Posterior vena cava (tissue), 2 donors: ENCODE data around the gene CTDSP2. TPM values are rescaled to one million over a fixed set of nuclear protein-coding genes. Genes with fewer than 3 reads are reported as not detected.

Source experiments
- DNase-seq: peaks from one replicate; pipeline ENCODE4 v3.0.0-alpha.2; 2020; ENCODE audit warnings: low spot score
- intact Hi-C, 2 donors: fragments of 100-400 bp; cut with DNase I; formaldehyde crosslinking; loops; one replicate each; pipeline versions ENCODE4 v1.14.1 to v1.14.2; 2022 to 2023
- total RNA-seq, 2 donors: library from RNA; stranded (reverse); fragmentation: NEBNext Ultra II Directional; extraction: Animal tissue kit (Norgen Biotek cat#: 25700); gene quantifications; one replicate each; pipeline ENCODE4 v1.2.1, GENCODE V29; 2021
- donor health status: DM: yes; HTN: yes; CAD: no.
- donor health status: DM: yes; HTN: yes; CAD: no.

The CTDSP2 gene
- total RNA-seq, 2 donors from 2014 or later, result 135 to 138 TPM

DNA sequence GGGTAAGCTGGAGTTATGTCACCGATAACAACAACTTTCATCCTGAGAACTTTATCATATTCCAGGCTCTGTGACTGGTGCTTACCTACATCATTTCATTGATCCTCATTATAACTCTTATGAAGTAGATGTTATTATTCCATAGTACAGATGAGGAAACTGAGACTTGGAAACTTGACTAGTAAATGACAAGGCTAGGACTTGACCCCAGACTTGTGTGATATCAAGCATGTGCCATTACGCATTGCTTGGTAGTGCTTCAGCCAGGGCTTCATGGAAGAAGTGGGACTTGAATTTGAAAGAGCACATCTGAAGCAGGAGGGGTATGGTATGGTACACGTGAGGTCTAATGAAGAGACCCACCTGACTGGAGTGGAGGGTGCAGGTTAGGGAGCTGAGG is 39.9 kb downstream of the CTDSP2 start:
- intact Hi-C loops, result no loop called here
- DNase-seq, result no peak

DNA sequence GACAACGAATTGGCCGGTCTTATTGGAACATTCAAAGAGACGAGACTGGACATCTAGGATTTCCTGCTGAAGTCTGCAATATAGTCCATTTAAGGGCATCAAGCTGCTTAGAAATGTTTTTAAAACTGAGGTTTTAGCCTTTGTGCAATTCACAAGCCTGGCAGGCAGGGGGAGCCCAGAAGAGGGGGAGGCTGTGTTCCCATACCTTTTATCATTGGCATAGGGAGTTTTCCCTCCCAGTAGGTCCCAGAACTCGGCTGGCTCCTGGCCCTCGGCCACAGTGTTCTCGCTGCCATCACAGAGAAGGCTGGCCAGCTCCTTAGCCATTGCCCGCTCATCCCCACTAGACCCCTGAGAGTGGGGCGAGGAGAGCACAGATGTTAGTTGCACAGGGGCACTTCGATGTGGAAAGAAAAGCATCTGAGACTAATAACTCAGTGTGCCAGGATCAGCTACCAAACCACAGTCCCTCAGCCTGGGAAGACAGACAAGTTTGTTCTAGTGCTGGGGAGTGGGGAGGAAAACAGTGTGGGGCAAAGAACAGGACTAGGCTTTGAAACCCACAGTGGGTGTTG is 43.1 kb downstream of the CTDSP2 start:
- intact Hi-C loops, result no loop called here
- DNase-seq, result no peak

DNA sequence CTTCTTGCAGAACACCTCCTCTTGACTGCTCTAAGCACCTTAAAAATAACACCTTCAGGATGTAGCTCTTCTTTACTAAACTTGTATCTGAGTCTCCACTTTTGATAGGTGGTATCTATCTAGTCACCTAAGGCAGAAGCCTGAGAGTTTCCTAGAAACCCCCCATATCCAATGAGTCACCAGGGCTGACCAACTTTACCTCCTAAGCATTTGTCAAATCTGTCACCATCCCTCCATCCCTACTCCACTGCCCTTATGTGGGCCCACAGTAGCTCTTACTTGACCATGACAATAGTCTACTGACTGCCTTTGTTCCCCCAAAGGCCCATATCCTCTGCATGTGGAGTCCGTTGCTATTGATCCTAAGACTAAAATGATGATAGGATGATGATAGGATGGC is 43.9 kb downstream of the CTDSP2 start:
- intact Hi-C loops, result no loop called here
- no peak for DNase-seq

DNA sequence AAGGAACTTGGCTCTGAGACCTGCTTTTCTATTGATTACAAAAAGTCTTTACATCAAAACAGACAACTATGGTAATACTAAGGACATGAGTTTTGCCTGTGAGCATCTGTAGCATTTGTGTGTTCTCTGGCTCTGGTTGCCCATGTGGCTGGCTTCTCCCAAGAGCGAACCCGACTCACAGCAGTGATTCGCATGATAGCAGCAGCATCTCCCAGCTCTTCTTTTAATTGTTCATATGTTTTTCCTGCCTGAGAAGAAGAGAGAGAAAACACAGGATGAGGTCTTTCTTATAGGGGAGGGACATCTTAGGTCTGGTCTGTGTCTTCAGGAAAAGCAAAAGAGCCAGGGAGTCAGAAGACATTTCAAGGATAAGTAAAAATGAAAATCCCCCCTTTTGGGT is 45.6 kb downstream of the CTDSP2 start:
- intact Hi-C loops, result no loop called here
- DNase-seq, result no peak

DNA sequence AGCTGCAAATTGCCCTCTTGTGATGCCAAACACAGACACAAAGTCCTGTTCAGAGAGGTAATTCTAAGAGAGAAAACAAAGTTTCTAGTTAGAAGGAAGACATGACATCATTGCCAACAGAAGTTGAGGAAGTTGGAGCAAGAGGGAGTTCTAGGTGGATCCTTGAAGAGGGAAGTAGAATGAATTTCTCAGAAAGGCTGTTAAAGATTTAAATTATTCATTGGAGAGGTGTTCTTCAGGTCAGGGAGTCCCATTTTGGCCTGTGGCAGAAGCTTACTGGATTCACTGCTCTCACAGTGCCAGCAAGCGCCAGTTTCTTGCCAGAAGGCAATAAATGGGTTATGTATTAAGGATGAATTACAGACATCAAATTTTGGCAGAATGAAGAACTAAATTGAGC is 48.6 kb downstream of the CTDSP2 start:
- no peak for DNase-seq
- intact Hi-C loops, result no loop called here

DNA sequence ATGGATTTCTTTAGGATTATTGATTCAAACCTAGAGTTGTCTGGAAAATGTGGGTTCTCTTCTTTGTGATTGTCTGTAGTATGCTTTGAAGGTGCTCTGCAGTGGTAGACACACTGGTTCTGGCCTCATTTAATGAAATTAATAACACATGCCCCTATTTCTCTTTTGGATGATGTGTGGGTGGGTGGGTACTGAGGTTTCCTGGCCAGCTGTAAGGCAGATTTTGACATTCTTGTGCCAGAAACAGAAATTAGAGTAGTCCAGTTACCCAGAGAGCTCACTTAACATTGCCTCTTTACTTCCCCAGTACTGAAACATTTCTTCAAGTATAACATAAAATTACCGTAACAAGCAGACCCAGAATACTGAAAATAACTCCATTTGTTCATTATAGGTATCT is 49.5 kb downstream of the CTDSP2 start:
- intact Hi-C loops, result no loop called here
- no peak for DNase-seq

DNA sequence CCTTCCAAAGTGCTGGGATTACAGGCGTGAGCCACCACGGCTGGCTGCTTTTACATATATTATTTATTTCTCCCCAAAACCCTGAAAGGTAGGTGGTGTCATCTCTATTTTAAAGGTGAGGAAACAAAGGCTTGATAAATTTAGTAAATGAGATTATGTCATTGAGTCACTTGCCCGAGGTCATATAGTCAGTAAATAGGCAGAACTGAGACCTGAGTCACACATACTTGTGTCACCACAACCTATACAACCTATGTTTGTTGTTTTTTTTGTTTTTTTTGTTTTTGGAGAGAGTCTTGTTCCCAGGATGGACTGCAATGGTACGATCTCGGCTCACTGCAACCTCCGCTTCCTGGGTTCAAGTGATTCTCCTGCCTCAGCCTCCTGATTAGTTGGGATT is 51.2 kb downstream of the CTDSP2 start:
- intact Hi-C loops, result no loop called here
- no peak for DNase-seq

DNA sequence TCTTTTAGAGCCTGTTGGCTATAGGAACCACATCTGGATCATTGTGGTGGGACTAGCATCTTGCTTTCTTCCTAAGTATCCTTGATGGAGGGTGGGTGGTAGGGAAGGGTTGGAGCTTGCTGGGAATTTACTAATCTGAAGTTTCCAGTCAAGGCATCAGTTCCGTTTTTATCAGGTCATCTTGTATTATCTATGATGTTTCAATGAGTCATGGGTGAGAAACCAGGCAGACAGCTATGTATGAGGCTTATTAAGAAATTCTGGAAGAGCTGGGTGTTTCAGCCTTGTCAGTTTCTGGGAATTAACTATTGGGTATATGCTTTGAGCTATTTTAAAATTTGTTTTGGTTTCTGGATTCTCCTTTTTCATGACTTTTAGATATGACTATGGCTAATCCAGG is 52.6 kb downstream of the CTDSP2 start:
- no peak for DNase-seq
- intact Hi-C loops, result no loop called here

DNA sequence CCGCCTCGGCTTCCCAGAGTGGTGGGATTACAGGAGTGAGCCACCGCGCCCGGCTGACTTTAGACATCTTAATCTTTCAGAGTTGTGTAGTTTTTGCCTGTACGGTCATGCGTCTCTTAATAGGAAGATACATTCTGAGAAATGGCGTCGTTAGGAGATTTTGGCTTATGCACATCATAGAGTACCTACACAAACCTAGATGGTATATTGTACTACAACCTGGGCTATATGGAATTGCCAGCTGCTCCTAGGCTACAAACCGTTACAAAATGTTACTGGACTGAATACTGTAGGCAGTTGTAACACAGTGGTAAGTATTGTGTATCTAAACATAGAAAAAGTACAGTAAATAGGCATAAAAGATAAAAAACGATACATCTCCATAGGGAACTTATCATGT is 62.7 kb downstream of the CTDSP2 start:
- intact Hi-C loops, result no loop called here
- no peak for DNase-seq

DNA sequence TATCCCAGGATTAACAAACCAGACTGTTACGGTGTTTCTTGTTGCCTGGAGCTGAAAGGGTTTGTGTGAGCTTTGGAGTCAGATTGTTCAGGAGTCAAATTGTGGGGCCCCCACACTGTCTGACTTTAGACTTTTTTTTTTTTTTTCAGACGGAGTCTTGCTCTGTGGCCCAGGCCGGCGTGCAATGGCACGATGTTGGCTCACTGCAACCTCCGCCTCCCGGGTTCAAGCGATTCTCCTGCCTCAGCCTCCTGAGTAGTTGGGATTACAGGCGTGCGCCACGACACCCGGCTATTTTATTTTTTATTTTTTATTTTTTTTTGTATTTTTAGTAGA is 63.1 kb downstream of the CTDSP2 start:
- no peak for DNase-seq
- intact Hi-C loops, result no loop called here

DNA sequence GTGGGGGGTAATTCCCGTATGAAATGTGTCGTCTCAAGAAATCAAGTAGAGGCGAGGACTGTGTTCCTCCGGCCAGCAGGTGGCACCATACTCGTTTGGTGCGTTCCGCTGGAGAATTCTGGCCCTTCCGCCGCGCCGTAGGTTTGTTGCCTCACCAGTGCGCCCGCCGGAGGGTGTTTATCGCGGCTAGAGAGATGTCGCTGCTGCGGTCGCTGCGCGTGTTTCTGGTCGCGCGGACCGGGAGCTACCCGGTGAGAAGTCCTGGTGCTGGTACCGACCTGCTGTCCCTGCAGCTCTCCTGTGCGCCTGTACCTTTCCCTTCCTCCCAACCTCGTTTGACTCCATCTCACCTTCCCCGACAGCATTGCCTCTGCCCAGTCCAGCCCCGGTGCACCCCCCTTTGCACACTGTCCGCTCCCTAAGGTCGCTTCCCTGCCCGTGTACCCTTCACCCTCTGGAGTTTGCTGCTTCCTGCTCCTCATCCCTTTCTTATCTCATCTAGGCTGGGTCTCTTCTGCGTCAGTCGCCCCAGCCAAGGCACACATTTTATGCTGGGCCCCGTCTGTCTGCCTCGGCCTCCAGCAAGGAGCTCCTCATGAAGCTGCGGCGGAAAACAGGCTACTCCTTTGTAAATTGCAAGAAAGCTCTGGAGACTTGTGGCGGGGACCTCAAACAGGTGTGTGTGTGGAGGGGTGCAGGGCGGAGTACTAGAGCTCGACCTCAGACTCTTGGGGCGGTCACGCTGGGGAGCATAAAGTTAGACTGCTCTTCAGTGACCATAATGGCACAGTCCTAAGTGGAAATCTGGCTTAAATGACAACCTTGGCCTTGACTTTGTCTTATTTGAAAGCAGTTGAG is 63.7 kb downstream of the CTDSP2 start, which contains the start of gene TSFM:
Gene TSFM (plus strand): TSS at position 180 of the 858 bp plus-strand sequence. CDS start 15 bp downstream, at position 195.
- intact Hi-C loops, result no loop called here
- peak; percentile 99 for DNase-seq

DNA sequence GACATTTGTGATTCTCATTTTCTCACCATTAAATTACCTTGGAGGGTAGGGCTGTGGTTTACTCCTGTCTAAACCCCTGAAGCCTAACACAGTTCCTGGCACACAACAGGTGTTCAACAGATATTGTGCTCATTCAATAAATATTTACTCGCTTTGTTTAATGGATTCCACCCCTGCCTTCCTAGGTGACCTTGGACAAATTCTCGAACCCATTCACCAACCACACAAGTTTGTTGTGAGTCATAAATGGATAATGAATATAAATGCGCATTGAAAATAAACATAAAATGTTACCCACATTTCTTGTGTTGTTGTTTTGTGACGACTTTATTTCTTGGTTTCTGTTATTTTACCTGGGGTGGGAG is 64.3 kb downstream of the CTDSP2 start:
- intact Hi-C loops, result no loop called here
- DNase-seq, result no peak

DNA sequence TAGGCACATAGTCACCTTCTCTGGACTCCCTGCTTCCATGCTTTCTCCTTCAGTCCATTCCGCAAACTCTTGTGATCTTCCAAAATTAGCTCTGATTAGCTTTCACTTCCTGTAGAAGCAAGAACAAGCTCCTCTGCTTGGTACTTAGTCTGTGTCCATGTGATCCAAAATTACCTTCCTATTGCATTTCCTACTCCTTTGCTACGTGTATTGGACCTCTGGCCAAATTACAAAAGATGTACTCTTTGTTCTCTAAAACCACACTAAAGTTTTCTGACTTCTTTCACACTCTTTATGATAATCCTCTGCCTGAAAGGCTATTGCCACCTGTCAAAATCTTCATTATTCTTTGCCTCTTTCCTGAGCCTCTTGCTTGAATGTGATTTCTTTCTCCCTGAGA is 64.7 kb downstream of the CTDSP2 start:
- intact Hi-C loops, result no loop called here
- no peak for DNase-seq

DNA sequence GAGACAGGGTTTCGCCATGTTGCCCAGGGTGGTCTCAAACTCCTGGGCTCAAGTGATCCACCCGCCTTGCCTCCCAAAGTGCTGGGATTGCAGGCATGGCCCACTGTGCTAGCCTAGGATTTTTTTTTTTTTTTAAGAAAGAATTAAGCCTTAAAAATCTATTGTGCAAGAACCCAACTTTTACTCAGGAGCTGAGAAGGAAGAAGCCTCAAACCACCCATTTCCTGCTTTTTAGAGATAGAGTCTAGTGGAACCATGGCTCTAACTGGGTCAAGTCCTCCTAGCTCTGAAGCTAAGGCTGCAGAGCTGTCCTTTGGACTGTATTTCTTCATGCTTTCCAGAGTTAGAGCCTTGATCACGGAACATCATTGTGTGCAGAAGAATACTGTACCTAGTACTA is 65.3 kb downstream of the CTDSP2 start:
- DNase-seq, result no peak
- intact Hi-C loops, result no loop called here

DNA sequence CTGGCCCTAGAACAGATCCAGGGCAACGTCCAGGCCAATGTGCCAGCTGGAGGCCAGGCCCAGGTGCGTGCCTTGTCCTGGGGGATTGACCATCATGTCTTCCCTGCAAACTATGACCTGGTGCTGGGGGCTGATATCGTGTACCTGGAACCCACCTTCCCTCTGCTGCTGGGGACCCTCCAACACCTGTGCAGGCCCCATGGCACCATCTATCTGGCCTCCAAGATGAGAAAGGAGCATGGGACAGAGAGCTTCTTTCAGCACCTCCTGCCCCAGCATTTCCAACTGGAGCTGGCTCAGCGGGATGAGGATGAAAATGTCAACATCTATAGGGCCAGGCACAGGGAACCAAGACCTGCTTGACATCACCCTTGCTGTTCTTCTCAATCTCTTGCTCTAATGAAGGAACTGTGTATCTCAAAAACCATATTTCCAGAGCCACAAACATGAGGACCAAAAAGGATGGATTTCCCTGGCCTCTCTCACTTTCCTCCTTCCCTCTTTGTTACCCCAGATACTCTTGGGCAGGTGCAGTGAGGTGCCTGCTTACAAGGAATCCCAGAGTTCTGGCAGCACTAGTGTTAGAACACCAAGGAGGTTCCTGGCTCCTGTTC is 66.1 kb downstream of the CTDSP2 start:
- no peak for DNase-seq
- intact Hi-C loops, result no loop called here

DNA sequence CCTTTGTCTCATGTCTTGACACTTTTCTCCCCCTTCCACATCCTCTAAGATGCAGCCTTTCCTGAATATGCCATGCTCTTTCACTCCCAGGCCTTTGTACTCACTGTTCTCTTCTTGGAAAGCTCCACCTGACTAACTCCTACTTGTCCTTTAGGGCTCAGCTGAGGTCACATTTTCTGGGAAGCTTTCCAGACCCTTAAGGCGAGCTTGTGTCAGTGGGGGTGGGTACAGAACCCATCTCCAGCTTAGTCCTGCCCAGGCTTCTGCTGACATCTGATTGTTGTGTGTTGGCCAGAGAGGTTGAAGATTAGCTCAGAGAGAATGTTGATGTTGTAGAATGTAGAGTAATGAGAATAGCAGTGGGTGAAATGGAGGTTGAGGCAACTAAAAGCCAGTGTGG is 66.8 kb downstream of the CTDSP2 start:
- intact Hi-C loops, result no loop called here
- no peak for DNase-seq

DNA sequence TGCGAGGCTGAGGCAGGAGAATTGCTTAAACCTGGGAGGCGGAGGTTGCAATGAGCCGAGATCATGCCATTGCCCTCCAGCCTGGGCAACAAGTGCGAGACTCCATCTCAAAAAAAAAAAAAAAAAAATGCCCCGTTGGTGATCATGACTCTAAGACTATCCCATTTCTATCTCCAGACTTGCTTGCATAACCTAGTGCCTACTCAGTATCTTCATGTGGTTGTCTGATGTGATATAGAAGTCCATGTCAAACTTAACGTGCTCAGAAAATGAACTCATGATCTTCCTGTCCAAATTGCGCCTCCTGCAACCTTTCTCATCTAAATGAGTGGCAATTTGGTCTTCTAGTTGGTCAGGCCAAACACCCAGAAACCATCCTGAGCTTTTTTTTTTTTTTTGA is 68.6 kb downstream of the CTDSP2 start:
- intact Hi-C loops, result no loop called here
- DNase-seq, result no peak

DNA sequence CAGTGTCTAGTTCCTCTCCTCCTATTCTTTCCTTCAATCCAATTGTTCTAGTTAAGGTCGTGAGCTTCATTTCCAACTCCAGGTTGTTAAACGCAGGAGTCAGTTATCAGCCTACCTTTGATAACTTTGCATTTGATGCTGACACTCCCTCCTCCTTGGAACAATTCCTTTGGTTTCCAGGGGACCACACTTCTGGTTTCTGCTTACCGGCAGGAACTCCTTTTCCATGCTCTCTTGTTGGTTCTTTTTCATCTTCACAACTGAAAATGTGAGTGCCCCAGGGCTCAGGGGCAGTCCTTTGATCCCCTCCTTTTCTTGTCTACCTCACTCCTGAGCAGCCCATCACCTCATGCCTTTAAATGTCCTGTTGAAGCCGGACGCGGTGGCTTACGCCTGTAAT is 69.2 kb downstream of the CTDSP2 start:
- intact Hi-C loops, result no loop called here
- DNase-seq, result no peak

DNA sequence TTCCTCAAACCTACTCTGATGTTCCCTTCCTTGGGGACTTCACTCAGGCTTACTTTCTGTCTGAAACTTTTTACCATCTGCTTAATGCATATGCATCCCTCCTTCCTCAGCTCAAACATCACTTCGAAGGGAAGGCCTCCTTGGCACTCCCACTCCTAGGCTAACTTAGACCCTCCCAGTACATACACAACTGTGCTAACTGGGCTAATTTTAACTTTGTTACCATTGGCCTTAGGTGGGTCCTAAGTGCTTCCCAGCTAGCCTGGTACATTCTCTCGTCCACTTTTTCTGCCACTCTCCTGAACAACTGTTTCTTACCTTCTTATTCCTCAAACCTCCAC is 70.3 kb downstream of the CTDSP2 start:
- intact Hi-C loops, result no loop called here
- no peak for DNase-seq

DNA sequence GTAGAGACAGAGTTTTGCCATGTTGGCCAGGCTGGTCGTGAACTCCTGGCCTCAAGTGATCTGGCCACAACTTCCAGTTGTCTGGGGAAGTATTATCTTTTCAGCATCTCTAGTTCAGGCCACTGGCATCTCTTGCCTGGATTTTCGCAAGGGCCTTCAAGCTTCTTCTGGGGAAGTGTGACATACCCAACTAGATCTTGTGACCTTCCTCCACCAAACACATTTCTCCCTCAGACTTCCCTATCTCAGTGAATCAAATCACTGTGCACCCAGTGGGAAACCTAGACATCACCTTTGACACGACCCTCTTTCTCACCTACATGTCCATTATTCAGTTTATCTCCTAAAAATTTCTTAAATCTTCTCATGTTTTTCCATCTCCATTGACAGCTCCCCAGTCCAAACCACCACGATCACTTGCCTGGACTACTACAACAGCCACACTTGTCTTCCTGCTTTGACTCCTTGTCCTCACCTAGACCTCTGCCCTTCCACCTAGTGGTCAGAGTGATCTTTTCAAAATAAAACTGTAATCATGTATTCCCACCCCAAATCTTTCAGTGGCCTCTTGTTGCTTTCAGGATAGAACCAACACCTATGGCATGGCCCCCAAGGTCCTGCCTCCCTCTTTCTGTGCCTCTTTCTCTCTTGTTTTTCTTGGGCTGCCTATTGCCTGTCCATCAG is 70.8 kb downstream of the CTDSP2 start:
- intact Hi-C loops, result no loop called here
- no peak for DNase-seq

DNA sequence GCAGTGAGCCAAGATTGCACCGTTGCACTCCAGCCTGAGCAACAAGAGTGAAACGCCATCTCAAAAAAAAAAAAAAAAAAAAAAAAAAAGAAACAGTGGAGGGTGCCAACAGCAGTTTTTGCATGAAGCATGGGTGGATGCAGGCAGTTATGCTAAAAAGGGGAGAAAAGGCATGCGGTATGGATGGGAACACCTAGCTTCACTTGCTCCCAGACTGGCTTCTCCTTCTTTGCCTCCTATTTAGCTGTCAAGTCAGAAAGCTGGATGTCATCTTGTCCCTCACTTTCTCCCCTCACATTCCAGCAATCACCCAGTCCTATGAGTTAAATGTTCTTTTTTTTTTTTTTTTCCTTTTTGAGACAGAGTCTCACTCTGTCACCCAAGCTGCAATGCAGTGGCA is 71.5 kb downstream of the CTDSP2 start:
- intact Hi-C loops, result no loop called here
- no peak for DNase-seq
